Tibial artery (tissue), 4 donors: ENCODE results near the gene PEA15.

ENCODE experiments used
- DNase-seq, 2 donors: peaks; one replicate each; pipeline ENCODE4 v3.0.0-alpha.2; 2019
- H3K27ac ChIP-seq, 2 donors: fragments of 200-600 bp; sonication (generic) in 1 of 2; 1 replicate in 1 of 2; 2 replicates in 1 of 2; pipeline ENCODE4 v1.5.1; 2018 to 2019; ENCODE audit warnings: mild to moderate bottlenecking in 1 of 2
- H3K27me3 ChIP-seq, 2 donors: fragments of 200-600 bp; sonication (generic) in 1 of 2; one replicate each; pipeline versions ENCODE4 v1.5.1 to v1.6.0; 2016 to 2019
- H3K36me3 ChIP-seq, 3 donors: fragments of 200-600 bp; sonication (generic) in 2 of 3; one replicate each; pipeline ENCODE4 v1.5.1; 2016 to 2019; ENCODE audit warnings: mild to moderate bottlenecking in 2 of 3
- H3K4me1 ChIP-seq, 4 donors: fragments of 200-600 bp; sonication (generic) in 2 of 4; 1 replicate in 3 of 4; 2 replicates in 1 of 4; pipeline ENCODE4 v1.5.1; 2016 to 2019
- H3K4me3 ChIP-seq, 2 donors: fragments of 200-600 bp; sonication (generic) in 1 of 2; 1 replicate in 1 of 2; 2 replicates in 1 of 2; pipeline ENCODE4 v1.5.1; 2018 to 2019; ENCODE audit warnings: mild to moderate bottlenecking in 2 of 2
- H3K9me3 ChIP-seq, 3 donors: fragments of 200-600 bp; sonication (generic) in 1 of 3; one replicate each; pipeline ENCODE4 v1.5.1; 2016 to 2019
- CTCF ChIP-seq, 2 experiments: fragments of 200-600 bp in 1 of 2; fragments of 450-650 bp in 1 of 2; IDR thresholded peaks; one replicate each; pipeline ENCODE4 v1.5.1; 2017 to 2019; ENCODE audit warnings: antibody characterized with exemption in 2 of 2, mild to moderate bottlenecking in 1 of 2, moderate library complexity in 1 of 2
- intact Hi-C: fragments of 100-400 bp; cut with DNase I; formaldehyde crosslinking; loops from one replicate; pipeline ENCODE4 v1.15.0; 2023; ENCODE audit warnings: low total_unique reads

The PEA15 gene

GRCh38 chr1:160258177-160258798, 53.1 kb downstream of the PEA15 start:
- Histone ChIP-seq H3K4me3 (no peak overlapping the region), H3K36me3 (no peaks in the 10 kb centered on the region), H3K27ac (no peak overlapping the region), H3K27me3 (no peaks in the 10 kb centered on the region), H3K9me3 (no peaks in the 10 kb centered on the region), H3K4me1 (peaks cover 0 to 60% (median 35%) of the 10 kb centered on the region in 4 donors)
- TF ChIP-seq CTCF (IDR thresholded peaks at IDR 0.05) = no peak
- intact Hi-C loops = loop anchor here (10.0 kb wide), 1 partner anchor 153 kb away; no protein-coding TSS in a partner anchor
- DNase-seq = no peak

GRCh38 chr1:160260406-160261382, 55.5 kb downstream of the PEA15 start:
- Histone ChIP-seq H3K27ac (peak overlapping the region; percentile 95 to 99), H3K36me3 (no peaks in the 10 kb centered on the region), H3K4me3 (peak overlapping the region; percentile 95 to 97), H3K9me3 (no peaks in the 10 kb centered on the region), H3K27me3 (no peaks in the 10 kb centered on the region), H3K4me1 (peaks cover 0 to 61% (median 35%) of the 10 kb centered on the region in 4 donors)
- no peak for DNase-seq
- intact Hi-C loops = no loop called here
- no peak for TF ChIP-seq CTCF (IDR thresholded peaks at IDR 0.05)

- TF ChIP-seq CTCF (IDR thresholded peaks at IDR 0.05) = no peak
- peak overlapping the region; percentile 95 to 97 for H3K4me3 ChIP-seq
- H3K36me3 ChIP-seq = no peaks in the 10 kb centered on the region
- H3K9me3 ChIP-seq = no peaks in the 10 kb centered on the region
- intact Hi-C loops = no loop called here
- peak in 1 of 2 donors; percentile 48 for DNase-seq
- no peaks in the 10 kb centered on the region for H3K27me3 ChIP-seq
- H3K27ac ChIP-seq = peak overlapping the region; percentile 95 to 99
- peaks cover 0 to 54% (median 32%) of the 10 kb centered on the region in 4 donors for H3K4me1 ChIP-seq
Observed at GRCh38 chr1:160261556-160261892, 56.3 kb downstream of the PEA15 start.

GRCh38 chr1:160261893-160262794, 57.0 kb downstream of the PEA15 start, which contains the start of gene DCAF8:
Gene DCAF8 (minus strand): TSS chr1:160262549. CDS start chr1:160244008, 18,541 bp downstream.
- DNase-seq = peak; percentile 99
- no peaks in the 10 kb centered on the region for H3K36me3 ChIP-seq
- H3K4me1 ChIP-seq = peaks cover 0 to 48% (median 27%) of the 10 kb centered on the region in 4 donors
- H3K4me3 ChIP-seq = peak within 1 kb of the TSS; percentile 95 to 97
- intact Hi-C loops = no loop called here
- no peaks in the 10 kb centered on the region for H3K9me3 ChIP-seq
- H3K27me3 ChIP-seq = no peaks in the 10 kb centered on the region
- H3K27ac ChIP-seq = peak within 1 kb of the TSS; percentile 95 to 99
- TF ChIP-seq CTCF (IDR thresholded peaks at IDR 0.05) = no peak

- no peak overlapping the region for H3K27ac ChIP-seq
- no peaks in the 10 kb centered on the region for H3K27me3 ChIP-seq
- no peak for DNase-seq
- H3K4me1 ChIP-seq = peaks cover 0 to 21% (median 17%) of the 10 kb centered on the region in 4 donors
- no peaks in the 10 kb centered on the region for H3K9me3 ChIP-seq
- no peak for TF ChIP-seq CTCF (IDR thresholded peaks at IDR 0.05)
- no peak overlapping the region for H3K4me3 ChIP-seq
- intact Hi-C loops = no loop called here
- H3K36me3 ChIP-seq = no peaks in the 10 kb centered on the region
Observed at GRCh38 chr1:160264795-160265307, 59.7 kb downstream of the PEA15 start.
